ENCODE measurements around the gene TNFSF10. TPM values are rescaled to one million over a fixed set of nuclear protein-coding genes. Genes with fewer than 3 reads are reported as not detected.
"Not testable (repeated sequence)": the region's sequence is repeated elsewhere in the genome, so short reads cannot be mapped to it uniquely, and the experiment has no call there.

The TNFSF10 gene
- total and polyA plus RNA-seq, 9 of the 15 experiments (the other 6 are each of a cell fraction or from before 2014, with no cell fraction given): 0.07 to 1.3 (median 0.27) TPM; not detected in 1

- H3K27ac ChIP-seq (ENCODE audit: extremely low read depth, low read depth, low read length); H3K27me3 ChIP-seq (ENCODE audit: control insufficient read depth in 2 of 2, insufficient read depth in 2 of 2, low read length in 2 of 2); H3K4me1 ChIP-seq (replicated peaks in 1 of 2; ENCODE audit: control insufficient read depth in 2 of 2, insufficient read depth in 2 of 2, low read length in 2 of 2); H3K9ac ChIP-seq (ENCODE audit: insufficient read depth in 1 of 2, low read depth in 2 of 2, low read length in 2 of 2); BruUV-seq (replicated peaks); H3K9me1 ChIP-seq (ENCODE audit: control insufficient read depth, insufficient read depth, low read length); H3K4me2 ChIP-seq (ENCODE audit: insufficient read depth, low read length); POLR2A ChIA-PET; H3K36me3 ChIP-seq (ENCODE audit: control insufficient read depth, insufficient read depth, low read length); H3K4me3 ChIP-seq; H3K79me2 ChIP-seq (ENCODE audit: control insufficient read depth, insufficient read depth, low read length); in situ Hi-C loops (cut with MboI); H4K20me1 ChIP-seq (replicated peaks; ENCODE audit: control insufficient read depth, insufficient read depth, low read length); H3K9me3 ChIP-seq (replicated peaks; ENCODE audit: control insufficient read depth, insufficient read depth, low read depth, low read length); H2AFZ ChIP-seq (ENCODE audit: low read depth, low read length); TF ChIP-seq FOXM1 (CRISPR knock-in tag; IDR thresholded peaks at IDR 0.05; ENCODE audit: low read depth): not testable (repeated sequence)
- ATAC-seq: peak; percentile 86
- intact Hi-C loops (cut with micrococcal nuclease): loop anchor here (1.0 kb wide), 2 partner anchors 106 to 176 kb away; no protein-coding TSS in a partner anchor
- DNase-seq (ENCODE audit: extremely low read depth in 1 of 4, low spot score in 3 of 4): peak; percentile 56 to 82 (median 66)
- FAIRE-seq: peak; percentile 83
- 8% methylated on average over 4 of the region's 4 CpGs for WGBS (ENCODE audit: insufficient coverage, low coverage, missing lambda C conversion rate)
- CTCF ChIA-PET (ENCODE audit: low intra/inter-chr PET ratio): interaction anchor here (1.2 to 2.8 kb wide), 3 partner anchors 104 to 177 kb away, joined by 4 to 42 read pairs (median 5); no protein-coding TSS in a partner anchor
- 0 out of 4 replicates have a peak, but pooled peaks of 1 of the 2 experiments have one; percentile 16 for TF ChIP-seq RCOR1 (IDR thresholded peaks at IDR 0.05; ENCODE audit: borderline replicate concordance in 1 of 2, low read depth in 2 of 2, low read length in 2 of 2)
- peak; percentile 20 to 25; a peak in 1 of 4 replicates for TF ChIP-seq MNT (conservative IDR thresholded peaks at IDR 0.05)
- TF ChIP-seq C11orf30 (IDR thresholded peaks at IDR 0.05; ENCODE audit: low read depth): peak; percentile 82
- TF ChIP-seq HDAC2 (IDR thresholded peaks at IDR 0.05): 0 out of 2 replicates have a peak, but pooled peaks have one; percentile 19
- TF ChIP-seq, protein P1, sequence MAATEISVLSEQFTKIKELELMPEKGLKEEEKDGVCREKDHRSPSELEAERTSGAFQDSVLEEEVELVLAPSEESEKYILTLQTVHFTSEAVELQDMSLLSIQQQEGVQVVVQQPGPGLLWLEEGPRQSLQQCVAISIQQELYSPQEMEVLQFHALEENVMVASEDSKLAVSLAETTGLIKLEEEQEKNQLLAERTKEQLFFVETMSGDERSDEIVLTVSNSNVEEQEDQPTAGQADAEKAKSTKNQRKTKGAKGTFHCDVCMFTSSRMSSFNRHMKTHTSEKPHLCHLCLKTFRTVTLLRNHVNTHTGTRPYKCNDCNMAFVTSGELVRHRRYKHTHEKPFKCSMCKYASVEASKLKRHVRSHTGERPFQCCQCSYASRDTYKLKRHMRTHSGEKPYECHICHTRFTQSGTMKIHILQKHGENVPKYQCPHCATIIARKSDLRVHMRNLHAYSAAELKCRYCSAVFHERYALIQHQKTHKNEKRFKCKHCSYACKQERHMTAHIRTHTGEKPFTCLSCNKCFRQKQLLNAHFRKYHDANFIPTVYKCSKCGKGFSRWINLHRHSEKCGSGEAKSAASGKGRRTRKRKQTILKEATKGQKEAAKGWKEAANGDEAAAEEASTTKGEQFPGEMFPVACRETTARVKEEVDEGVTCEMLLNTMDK (IDR thresholded peaks at IDR 0.05; ENCODE audit: borderline replicate concordance, insufficient read depth, low read depth, low read length, poor library complexity, severe bottlenecking): peak; percentile 10
- TF ChIP-seq MAFK (IDR thresholded peaks at IDR 0.05; ENCODE audit: low read length): peak; percentile 26; the same call in 1 of the 2 replicates
- 0 out of 2 replicates have a peak, but pooled peaks have one; percentile 36 for TF ChIP-seq FOXM1 (IDR thresholded peaks at IDR 0.05; ENCODE audit: low read depth)
- peak; percentile 63; the same call in 1 of the 2 replicates for TF ChIP-seq ZNF316 (IDR thresholded peaks at IDR 0.05)
- TF ChIP-seq MTA1 (IDR thresholded peaks at IDR 0.05; ENCODE audit: borderline replicate concordance): peak; percentile 57; the same call in 1 of the 2 replicates
- peak; percentile 56 for TF ChIP-seq BRD9 (IDR thresholded peaks at IDR 0.05; ENCODE audit: low read depth, partially characterized antibody)
- peak in 1 of 2 experiments; percentile 82; a peak in 2 of 4 replicates for TF ChIP-seq ARNT (IDR thresholded peaks at IDR 0.05)
- peak; percentile 64 for TF ChIP-seq DPF2 (IDR thresholded peaks at IDR 0.05)
- peak; percentile 93 for TF ChIP-seq SMC3 (conservative IDR thresholded peaks at IDR 0.05; ENCODE audit: insufficient read depth, low read depth, low read length)
- peak; percentile 46 for TF ChIP-seq EP400 (IDR thresholded peaks at IDR 0.05)
- peak; percentile 50; the same call in 1 of the 2 replicates for TF ChIP-seq SMARCE1 (IDR thresholded peaks at IDR 0.05)
- 0 out of 2 replicates have a peak, but pooled peaks have one; percentile 42 for TF ChIP-seq TRIM28 (IDR thresholded peaks at IDR 0.05)
- TF ChIP-seq, protein P2, sequence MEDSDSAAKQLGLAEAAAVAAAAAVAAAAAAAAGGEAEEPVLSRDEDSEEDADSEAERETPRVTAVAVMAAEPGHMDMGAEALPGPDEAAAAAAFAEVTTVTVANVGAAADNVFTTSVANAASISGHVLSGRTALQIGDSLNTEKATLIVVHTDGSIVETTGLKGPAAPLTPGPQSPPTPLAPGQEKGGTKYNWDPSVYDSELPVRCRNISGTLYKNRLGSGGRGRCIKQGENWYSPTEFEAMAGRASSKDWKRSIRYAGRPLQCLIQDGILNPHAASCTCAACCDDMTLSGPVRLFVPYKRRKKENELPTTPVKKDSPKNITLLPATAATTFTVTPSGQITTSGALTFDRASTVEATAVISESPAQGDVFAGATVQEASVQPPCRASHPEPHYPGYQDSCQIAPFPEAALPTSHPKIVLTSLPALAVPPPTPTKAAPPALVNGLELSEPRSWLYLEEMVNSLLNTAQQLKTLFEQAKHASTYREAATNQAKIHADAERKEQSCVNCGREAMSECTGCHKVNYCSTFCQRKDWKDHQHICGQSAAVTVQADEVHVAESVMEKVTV (CRISPR knock-in tag; IDR thresholded peaks at IDR 0.05): peak; percentile 68; the same call in 1 of the 2 replicates
These were observed 33.0 kb downstream of the TNFSF10 start for GRCh38 chr3:172490198-172490669.

Measured in K562 (cell line).